HG03139 (cell line): ENCODE results near the gene ST6GAL1.
"Not testable (repeated sequence)": the region's sequence is repeated elsewhere in the genome, so short reads cannot be mapped to it uniquely, and the experiment has no call there.

Experiments used
- ATAC-seq: cut with Tn5 transposase; IDR thresholded peaks from one replicate; pipeline ENCODE4 v1.9.1; 2021; ENCODE audit not compliant: unreplicated experiment

The ST6GAL1 gene

GRCh38 chr3:186939536-186939935, 9.2 kb downstream of the ST6GAL1 start:
- no peak for ATAC-seq

DNA sequence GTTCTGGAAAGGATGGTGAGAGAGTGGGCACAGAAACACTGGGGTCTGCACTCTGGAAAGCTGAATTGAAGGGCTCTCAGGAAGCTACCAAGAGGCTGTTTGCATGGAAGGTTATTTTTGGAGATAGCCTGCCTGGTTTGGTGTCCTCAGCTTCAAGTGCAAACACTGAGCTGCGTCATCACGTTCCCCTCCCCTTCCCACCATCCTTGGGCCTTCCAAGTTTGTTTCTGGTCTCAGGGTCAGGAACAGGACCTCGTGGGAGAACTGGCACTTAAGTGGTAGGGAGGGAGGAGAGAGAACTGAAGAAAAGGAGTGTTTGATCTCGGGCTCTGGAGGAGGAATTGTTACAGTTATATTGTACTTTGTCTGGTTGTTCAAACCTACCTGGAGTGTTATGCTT, 10.6 kb downstream of the ST6GAL1 start:
- ATAC-seq, result no peak

- ATAC-seq, result no peak
These were observed 11.8 kb downstream of the ST6GAL1 start for GRCh38 chr3:186942168-186942567.

GRCh38 chr3:186945255-186945823, 15.0 kb downstream of the ST6GAL1 start:
- no peak for ATAC-seq

- peak; percentile 59 for ATAC-seq
These were observed 16.5 kb downstream of the ST6GAL1 start for GRCh38 chr3:186946756-186947375.

- no peak for ATAC-seq
These were observed 19.1 kb downstream of the ST6GAL1 start for GRCh38 chr3:186949281-186949982.

GRCh38 chr3:186950402-186951093, 20.2 kb downstream of the ST6GAL1 start:
- ATAC-seq, result no peak

GRCh38 chr3:186951640-186952552, 21.6 kb downstream of the ST6GAL1 start:
- no peak for ATAC-seq

- peak; percentile 48 for ATAC-seq
These were observed 22.7 kb downstream of the ST6GAL1 start for GRCh38 chr3:186953011-186953487.

GRCh38 chr3:186953992-186954699, 23.8 kb downstream of the ST6GAL1 start:
- ATAC-seq, result not testable (repeated sequence)

DNA sequence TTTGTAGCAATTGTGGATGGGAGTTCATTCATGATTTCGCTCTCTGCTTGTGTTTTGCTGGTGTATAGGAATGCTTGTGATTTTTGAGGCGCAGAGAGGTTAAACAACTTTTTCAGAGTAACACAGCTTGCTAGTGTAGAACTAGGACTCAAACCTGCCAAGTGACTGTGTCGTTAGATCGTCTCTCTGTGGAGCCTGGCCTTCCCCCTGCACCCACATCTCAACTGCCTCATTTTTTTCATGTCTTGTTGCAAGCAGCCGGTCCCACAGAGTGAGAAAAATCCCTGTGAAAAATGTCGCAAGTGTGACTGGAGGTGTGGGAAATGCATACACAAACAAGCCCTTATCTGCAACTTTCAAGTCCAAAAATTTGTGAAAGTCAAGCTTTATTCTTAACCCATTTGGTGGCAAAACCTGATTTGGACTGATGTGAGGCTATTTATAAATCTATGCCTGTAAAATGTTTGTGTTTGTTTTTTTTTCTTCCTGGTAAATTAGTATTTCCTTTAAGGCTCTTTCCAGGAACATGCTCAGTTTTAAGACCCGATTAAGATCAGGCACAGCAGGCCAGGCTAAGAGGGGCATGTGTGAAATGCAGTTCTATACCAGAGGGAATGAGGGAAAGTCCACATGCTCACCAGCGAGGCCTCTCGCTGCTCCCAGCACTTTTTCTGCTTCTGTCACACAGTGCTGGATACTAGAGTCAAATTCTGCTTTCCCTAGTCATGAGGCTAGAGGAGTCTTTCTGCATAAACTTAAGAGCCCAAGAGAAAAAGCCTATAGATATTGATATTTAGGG, 25.8 kb downstream of the ST6GAL1 start:
- no peak for ATAC-seq

DNA sequence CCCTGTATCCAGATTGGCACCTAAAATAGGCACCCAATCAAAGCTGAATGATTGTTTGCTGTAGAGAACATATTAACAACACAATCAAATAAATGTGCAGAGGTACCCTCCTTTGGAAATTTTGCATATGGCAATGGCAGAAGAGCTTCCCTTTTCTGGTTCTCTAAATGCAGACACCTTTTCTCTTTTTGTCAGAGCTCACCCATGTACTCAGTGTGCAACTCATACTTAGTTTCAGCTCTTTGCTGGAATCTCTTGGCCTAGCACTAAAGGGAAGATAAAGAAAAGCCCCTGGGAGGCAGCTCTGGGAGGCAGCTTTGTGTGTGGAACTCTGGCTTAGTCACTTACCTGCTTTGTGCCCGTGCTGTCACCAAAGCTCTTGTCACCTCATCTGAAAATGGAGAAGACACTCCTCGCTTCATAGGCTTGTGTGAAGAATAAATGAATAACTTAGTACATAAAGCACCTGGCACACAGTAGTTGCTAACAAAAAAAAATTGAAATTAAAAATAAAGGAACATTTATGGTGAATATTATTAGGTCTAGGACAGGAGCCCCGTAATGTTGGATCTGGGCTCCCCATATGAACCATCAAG, 28.8 kb downstream of the ST6GAL1 start:
- no peak for ATAC-seq

GRCh38 chr3:186960347-186960746, 30.0 kb downstream of the ST6GAL1 start:
- no peak for ATAC-seq

- ATAC-seq, result no peak
These were observed 32.1 kb downstream of the ST6GAL1 start for GRCh38 chr3:186962445-186962844.

DNA sequence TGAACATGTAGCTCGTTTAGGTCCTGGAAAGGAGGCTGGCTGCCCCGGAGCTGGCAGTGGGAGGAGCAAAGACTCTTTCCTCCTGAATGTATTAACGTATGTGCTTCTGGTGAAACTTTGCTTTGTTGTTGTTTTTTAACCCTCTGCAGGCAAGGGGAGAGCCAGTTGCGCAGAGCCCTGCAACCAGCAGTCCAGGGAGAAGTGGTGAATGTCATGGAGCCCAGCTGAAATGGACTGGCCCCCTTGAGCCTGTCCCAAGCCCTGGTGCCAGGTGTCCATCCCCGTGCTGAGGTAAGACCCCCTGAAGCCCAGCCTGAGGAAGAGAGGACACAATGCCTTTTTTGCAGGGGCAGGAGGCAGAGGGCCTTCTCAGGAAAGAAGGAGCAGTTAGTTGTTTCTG, 33.3 kb downstream of the ST6GAL1 start:
- ATAC-seq, result no peak

- no peak for ATAC-seq
These were observed 33.7 kb downstream of the ST6GAL1 start for GRCh38 chr3:186964071-186964470.

- no peak for ATAC-seq
These were observed 34.3 kb downstream of the ST6GAL1 start for GRCh38 chr3:186964616-186965015.

DNA sequence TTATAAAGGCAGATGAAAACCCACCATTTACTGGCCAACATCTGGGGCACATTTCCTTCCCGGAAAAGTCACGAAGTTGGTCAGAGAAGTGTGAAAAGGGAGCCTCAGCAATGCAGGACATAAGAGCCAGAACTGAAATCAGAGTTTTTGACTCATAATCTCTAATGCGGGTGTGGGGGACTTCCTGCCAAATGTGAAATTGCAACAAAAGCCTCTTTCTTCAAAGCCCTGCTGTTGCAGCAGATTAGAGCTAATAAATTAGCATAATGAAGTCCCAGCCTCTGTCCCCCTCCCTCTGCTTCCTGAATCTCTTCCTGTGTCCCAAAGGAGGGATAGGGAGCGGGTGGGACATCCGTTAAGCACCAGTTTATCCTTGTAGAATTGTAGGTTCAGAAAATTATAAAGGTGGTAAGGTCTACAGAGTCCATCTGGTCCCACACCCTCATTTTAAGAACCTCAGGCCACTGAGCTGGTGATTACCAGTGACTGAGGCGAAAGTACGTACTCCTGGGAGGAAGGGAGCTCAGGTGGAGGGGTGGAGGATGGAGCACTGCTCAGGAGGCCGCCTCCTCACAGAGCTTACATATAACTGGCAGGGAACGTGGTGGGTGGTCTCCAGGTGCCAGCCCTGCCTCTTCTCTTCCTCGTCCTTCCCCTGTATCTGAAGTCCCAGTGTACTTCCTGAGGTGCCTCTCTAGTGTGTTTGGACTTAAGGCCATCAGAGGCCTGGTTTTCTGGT, 35.0 kb downstream of the ST6GAL1 start:
- no peak for ATAC-seq
